Nephron progenitor cell (in vitro differentiated cells): Measurements from ENCODE around the gene MAP3K4.

Source experiments
- DNase-seq: peaks from one replicate; pipeline ENCODE4 v3.0.0; 2021
- H3K27ac Mint-ChIP-seq: 2 replicates; pipeline ENCODE4 v1.8.0; 2021; ENCODE audit warnings: mild to moderate bottlenecking, moderate library complexity, mixed read lengths
- H3K27me3 Mint-ChIP-seq: 2 replicates; pipeline ENCODE4 v1.8.0; 2021; ENCODE audit warnings: mild to moderate bottlenecking, low read depth, mixed read lengths; ENCODE audit not compliant: poor library complexity
- H3K36me3 Mint-ChIP-seq: 2 replicates; pipeline ENCODE4 v1.8.0; 2021; ENCODE audit warnings: low read depth, mixed read lengths
- H3K4me1 Mint-ChIP-seq: 2 replicates; pipeline ENCODE4 v1.8.0; 2021; ENCODE audit warnings: mixed read lengths
- H3K4me3 Mint-ChIP-seq: 2 replicates; pipeline ENCODE4 v1.8.0; 2021; ENCODE audit warnings: mild to moderate bottlenecking, moderate library complexity, mixed read lengths
- H3K9me3 Mint-ChIP-seq: 2 replicates; pipeline ENCODE4 v1.8.0; 2021; ENCODE audit warnings: mild to moderate bottlenecking, moderate library complexity, mixed read lengths
- TF ChIP-seq, protein P1 (sequence below): fragments of 200-600 bp; sonication (generic); IDR thresholded peaks from 2 replicates; pipeline ENCODE4 v1.5.0; 2021; ENCODE audit warnings: antibody characterized with exemption

Gene MAP3K4

DNA sequence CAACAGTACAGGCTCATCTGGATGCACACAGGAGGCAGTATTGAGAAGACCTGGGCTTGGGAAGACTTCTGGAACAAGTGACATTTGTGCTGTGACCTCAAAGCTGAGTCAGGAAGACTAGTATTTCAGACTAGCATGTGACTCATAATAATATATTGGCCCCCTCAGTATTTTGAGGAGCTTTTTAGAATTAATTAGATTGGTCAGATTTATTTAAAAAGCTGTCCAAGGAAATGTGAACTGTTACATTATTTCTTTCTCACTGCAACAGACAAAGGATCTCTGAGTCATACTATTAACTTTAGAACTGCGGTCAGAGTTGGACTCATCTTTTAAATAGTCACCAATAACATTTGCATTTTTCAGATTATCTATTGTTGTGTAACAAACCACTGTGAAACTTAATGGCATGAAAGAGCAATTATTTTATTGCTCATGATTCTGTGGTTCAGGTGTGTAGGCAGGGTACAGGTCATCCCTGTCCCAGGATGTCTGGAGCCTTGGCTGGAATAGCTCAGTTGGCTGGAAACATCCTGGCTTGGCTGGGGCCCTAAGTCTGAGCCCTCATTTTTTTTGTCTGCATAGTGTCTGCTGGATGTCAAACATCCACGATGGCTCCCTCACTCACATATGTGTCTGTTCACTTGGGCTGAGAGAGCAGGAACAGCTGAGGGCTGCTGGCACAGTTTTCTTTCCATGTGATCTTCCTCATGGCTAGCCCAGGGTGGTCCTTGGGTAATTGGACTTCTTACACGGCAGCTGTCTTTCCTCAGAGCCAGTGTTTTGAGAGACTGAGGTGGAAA, 46.9 kb downstream of the MAP3K4 start:
- no peaks in the 10 kb centered on the region for H3K27me3 Mint-ChIP-seq
- no peak overlapping the region for H3K4me3 Mint-ChIP-seq
- no peaks in the 10 kb centered on the region for H3K9me3 Mint-ChIP-seq
- TF ChIP-seq, protein P1, sequence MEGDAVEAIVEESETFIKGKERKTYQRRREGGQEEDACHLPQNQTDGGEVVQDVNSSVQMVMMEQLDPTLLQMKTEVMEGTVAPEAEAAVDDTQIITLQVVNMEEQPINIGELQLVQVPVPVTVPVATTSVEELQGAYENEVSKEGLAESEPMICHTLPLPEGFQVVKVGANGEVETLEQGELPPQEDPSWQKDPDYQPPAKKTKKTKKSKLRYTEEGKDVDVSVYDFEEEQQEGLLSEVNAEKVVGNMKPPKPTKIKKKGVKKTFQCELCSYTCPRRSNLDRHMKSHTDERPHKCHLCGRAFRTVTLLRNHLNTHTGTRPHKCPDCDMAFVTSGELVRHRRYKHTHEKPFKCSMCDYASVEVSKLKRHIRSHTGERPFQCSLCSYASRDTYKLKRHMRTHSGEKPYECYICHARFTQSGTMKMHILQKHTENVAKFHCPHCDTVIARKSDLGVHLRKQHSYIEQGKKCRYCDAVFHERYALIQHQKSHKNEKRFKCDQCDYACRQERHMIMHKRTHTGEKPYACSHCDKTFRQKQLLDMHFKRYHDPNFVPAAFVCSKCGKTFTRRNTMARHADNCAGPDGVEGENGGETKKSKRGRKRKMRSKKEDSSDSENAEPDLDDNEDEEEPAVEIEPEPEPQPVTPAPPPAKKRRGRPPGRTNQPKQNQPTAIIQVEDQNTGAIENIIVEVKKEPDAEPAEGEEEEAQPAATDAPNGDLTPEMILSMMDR: no peak
- H3K36me3 Mint-ChIP-seq: peaks cover 41% of the 10 kb centered on the region
- no peak for DNase-seq
- H3K4me1 Mint-ChIP-seq: peaks cover 16% of the 10 kb centered on the region
- H3K27ac Mint-ChIP-seq: peak overlapping the region; percentile 45

DNA sequence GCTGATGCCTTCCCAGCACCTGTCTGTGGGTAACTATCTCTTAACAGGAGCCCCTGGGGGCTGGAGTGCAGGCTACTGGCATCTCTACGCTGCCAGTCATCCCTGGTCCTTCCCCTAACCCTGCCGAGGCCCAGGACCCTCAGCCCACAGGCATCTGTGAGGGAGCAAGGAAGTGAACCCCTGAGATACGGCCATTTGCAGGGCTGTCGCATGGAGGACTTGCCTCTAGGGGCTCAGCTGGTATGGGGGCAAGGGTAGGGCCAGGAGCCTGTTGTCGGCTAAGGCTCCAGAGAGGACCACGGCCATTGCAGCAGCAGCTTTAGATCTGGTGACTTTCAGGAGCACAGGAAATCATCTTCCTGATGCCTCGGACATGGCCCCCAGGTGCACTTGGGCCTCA, 49.7 kb downstream of the MAP3K4 start:
- Mint-ChIP-seq H3K4me3 (no peak overlapping the region), H3K27ac (no peak overlapping the region), H3K4me1 (no peaks in the 10 kb centered on the region), H3K27me3 (no peaks in the 10 kb centered on the region), H3K9me3 (no peaks in the 10 kb centered on the region), H3K36me3 (peaks cover 42% of the 10 kb centered on the region)
- no peak for DNase-seq
- TF ChIP-seq, protein P1: no peak

DNA sequence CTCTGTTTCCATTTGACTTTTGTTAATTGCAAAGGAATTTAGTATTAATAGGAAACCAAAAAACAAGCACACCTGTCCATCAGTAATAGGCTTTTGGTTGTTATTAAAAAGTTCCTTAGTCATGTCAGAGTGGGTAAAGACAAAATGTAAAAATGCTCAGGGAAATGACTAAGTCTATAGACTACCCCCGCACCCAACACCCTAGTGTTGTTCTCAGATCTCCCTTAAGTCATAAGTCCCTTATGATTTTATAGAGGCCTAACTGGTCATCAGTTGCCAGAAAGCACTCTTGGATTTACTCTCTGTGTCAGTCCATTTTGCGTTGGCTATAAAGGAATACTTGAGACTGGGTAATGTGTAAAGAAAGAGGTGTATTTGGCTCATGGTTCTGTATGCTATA, 52.8 kb downstream of the MAP3K4 start:
- Mint-ChIP-seq H3K27me3 (no peaks in the 10 kb centered on the region), H3K4me3 (no peak overlapping the region), H3K4me1 (no peaks in the 10 kb centered on the region), H3K9me3 (no peaks in the 10 kb centered on the region), H3K36me3 (peaks cover 36% of the 10 kb centered on the region), H3K27ac (no peak overlapping the region)
- TF ChIP-seq, protein P1: no peak
- DNase-seq: no peak

DNA sequence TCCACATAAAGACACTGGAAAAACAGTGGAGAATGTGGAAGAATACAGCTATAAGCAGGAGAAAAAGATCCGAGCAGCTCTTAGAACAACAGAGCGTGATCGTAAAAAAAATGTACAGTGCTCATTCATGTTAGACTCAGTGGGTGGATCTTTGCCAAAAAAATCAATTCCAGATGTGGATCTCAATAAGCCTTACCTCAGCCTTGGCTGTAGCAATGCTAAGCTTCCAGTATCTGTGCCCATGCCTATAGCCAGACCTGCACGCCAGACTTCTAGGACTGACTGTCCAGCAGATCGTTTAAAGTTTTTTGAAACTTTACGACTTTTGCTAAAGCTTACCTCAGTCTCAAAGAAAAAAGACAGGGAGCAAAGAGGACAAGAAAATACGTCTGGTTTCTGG, 57.1 kb downstream of the MAP3K4 start:
- H3K27ac Mint-ChIP-seq: peak overlapping the region; percentile 74
- TF ChIP-seq, protein P1: no peak
- no peaks in the 10 kb centered on the region for H3K4me1 Mint-ChIP-seq

DNA sequence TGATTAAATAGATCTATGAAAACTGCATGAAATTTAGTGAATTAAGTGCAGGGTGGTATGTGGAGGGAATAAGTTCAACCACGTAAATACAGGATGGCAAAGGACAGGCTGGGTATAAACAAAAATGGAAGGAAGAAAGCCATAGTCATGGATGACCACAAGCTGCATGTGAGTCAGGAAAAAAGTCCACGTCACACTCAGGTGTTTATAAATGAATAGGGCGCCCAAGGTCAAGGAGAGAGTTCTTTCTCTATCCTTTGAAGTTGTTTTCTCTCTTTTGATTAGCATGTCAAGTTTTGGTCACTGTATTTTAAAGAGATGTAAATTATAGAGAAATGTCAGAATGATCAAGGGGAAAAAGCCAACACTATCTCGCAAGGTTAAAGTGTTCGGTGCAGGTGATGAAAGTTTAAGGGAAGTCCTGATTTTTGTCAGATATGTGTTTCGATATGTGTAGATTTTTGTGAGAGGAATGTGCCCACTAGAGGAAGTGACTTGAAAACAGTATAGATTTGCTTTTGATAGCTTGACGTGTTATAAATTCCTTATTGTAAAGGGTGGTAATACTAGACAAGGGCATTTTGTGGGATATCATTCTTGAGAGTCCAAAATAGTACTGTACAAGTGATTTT, 58.7 kb downstream of the MAP3K4 start:
- no peak overlapping the region for H3K27ac Mint-ChIP-seq
- no peaks in the 10 kb centered on the region for H3K9me3 Mint-ChIP-seq
- peaks cover 53% of the 10 kb centered on the region for H3K36me3 Mint-ChIP-seq
- no peaks in the 10 kb centered on the region for H3K4me1 Mint-ChIP-seq
- TF ChIP-seq, protein P1: no peak
- no peak overlapping the region for H3K4me3 Mint-ChIP-seq
- H3K27me3 Mint-ChIP-seq: no peaks in the 10 kb centered on the region
- DNase-seq: no peak

More for the DNA sequence above, 57.1 kb downstream of the MAP3K4 start:
- Mint-ChIP-seq H3K36me3 (peaks cover 54% of the 10 kb centered on the region), H3K4me3 (no peak overlapping the region), H3K27me3 (no peaks in the 10 kb centered on the region), H3K9me3 (no peaks in the 10 kb centered on the region)
- no peak for DNase-seq

DNA sequence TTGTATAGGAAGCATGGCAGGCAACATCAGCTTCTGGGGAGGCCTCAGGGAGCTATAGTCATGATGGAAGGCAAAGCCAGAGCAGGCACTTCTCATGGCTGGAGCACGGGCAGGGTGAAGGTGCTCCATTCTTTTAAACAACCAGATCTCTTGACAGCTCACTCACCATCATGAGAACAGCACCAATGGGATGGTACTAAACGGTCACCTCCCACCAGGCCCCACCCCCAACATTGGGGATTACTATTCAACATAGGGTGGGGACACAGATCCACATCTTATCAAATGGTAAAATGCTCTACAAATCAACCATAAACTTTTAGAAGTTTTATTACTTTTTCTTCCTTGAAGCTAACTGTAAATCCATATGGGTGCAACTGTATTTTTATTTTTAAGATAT, 61.5 kb downstream of the MAP3K4 start:
- Mint-ChIP-seq H3K36me3 (peaks cover 59% of the 10 kb centered on the region), H3K4me3 (no peak overlapping the region), H3K9me3 (no peaks in the 10 kb centered on the region), H3K4me1 (no peaks in the 10 kb centered on the region), H3K27me3 (no peaks in the 10 kb centered on the region), H3K27ac (no peak overlapping the region)
- TF ChIP-seq, protein P1: no peak
- no peak for DNase-seq
